HEK293 (cell line): ENCODE data around the gene UST.
"Not testable (repeated sequence)": the region's sequence is repeated elsewhere in the genome, so short reads cannot be mapped to it uniquely, and the experiment has no call there.

Experiments used
- CTCF ChIA-PET: fragments of 350-600 bp; formaldehyde crosslinking; extraction: SDS; loops from one replicate; lab custom pipeline; 2021; ENCODE audit warnings: antibody characterized with exemption; lab: Yijun Ruan, JAX
- POLR2A ChIA-PET: fragments of 300-600 bp; formaldehyde crosslinking; extraction: SDS; loops from one replicate; lab custom pipeline; 2020; ENCODE audit warnings: antibody characterized with exemption, inconsistent platforms; lab: Yijun Ruan, JAX
- H3K27ac ChIP-seq: fragments of 200-500 bp; sonication (Bioruptor generic); 2 replicates; pipeline ENCODE4 v1.5.1; 2014; ENCODE audit warnings: low read depth, low read length, control low read depth, inconsistent platforms; ENCODE audit errors: extremely low read depth
- H3K36me3 ChIP-seq, 2 experiments: fragments of 200-500 bp in 1 of 2; sonication (Bioruptor generic) in 1 of 2; 1 replicate in 1 of 2; 2 replicates in 1 of 2; pipeline ENCODE4 v1.5.1; 2014 to 2017; ENCODE audit warnings: inconsistent platforms in 2 of 2, low read length in 2 of 2; ENCODE audit not compliant: control insufficient read depth in 2 of 2, insufficient read depth in 1 of 2
- H3K4me1 ChIP-seq: fragments of 200-500 bp; sonication (Bioruptor generic); 2 replicates; pipeline ENCODE4 v1.5.1; 2014; ENCODE audit warnings: mild to moderate bottlenecking, low read length, inconsistent platforms; ENCODE audit not compliant: control insufficient read depth, insufficient read depth
- H3K4me3 ChIP-seq: 2 replicates; pipeline ENCODE4 v1.5.1; 2011; ENCODE audit warnings: low read depth, mild to moderate bottlenecking, control low read depth, low read length, moderate library complexity
- H3K9me3 ChIP-seq: fragments of 200-500 bp; sonication (Bioruptor generic); 2 replicates; pipeline ENCODE4 v1.5.1; 2014; ENCODE audit warnings: low read depth, low read length, inconsistent platforms; ENCODE audit not compliant: control insufficient read depth, insufficient read depth
- CTCF ChIP-seq: fragments of 450-650 bp; formaldehyde crosslinking; IDR thresholded peaks from 2 replicates; pipeline ENCODE4 v1.5.1; 2016; ENCODE audit warnings: missing biosample characterization, missing genetic modification characterization
- EGR2 ChIP-seq: fragments of 450-650 bp; formaldehyde crosslinking; IDR thresholded peaks from 2 replicates; pipeline ENCODE4 v1.5.1; 2016; ENCODE audit warnings: low read depth, missing biosample characterization, missing genetic modification characterization
- HOXD13 ChIP-seq: sonication (generic); formaldehyde crosslinking; IDR thresholded peaks from 2 replicates; pipeline ENCODE4 v1.8.0; 2022; ENCODE audit warnings: missing genetic modification reagents, borderline replicate concordance
- PRDM2 ChIP-seq: fragments of 450-650 bp; formaldehyde crosslinking; IDR thresholded peaks from 2 replicates; pipeline ENCODE4 v1.5.1; 2016; ENCODE audit warnings: missing biosample characterization, missing genetic modification characterization, borderline replicate concordance
- SCRT2 ChIP-seq: fragments of 450-650 bp; formaldehyde crosslinking; IDR thresholded peaks from 2 replicates; pipeline ENCODE4 v1.5.1; 2016; ENCODE audit warnings: missing biosample characterization, missing genetic modification characterization
- ZBTB6 ChIP-seq: fragments of 450-650 bp; formaldehyde crosslinking; IDR thresholded peaks from 2 replicates; pipeline ENCODE4 v1.5.1; 2017; ENCODE audit warnings: missing biosample characterization, missing genetic modification characterization
- ZFP37 ChIP-seq: fragments of 450-650 bp; formaldehyde crosslinking; IDR thresholded peaks from 2 replicates; pipeline ENCODE4 v1.5.1; 2016; ENCODE audit warnings: missing biosample characterization, missing genetic modification characterization
- ZNF132 ChIP-seq: fragments of 450-650 bp; formaldehyde crosslinking; IDR thresholded peaks from 2 replicates; pipeline ENCODE4 v1.5.1; 2017; ENCODE audit warnings: missing biosample characterization, missing genetic modification characterization, borderline replicate concordance
- ZNF146 ChIP-seq: fragments of 450-650 bp; formaldehyde crosslinking; IDR thresholded peaks from 2 replicates; pipeline ENCODE4 v1.5.1; 2016; ENCODE audit warnings: missing biosample characterization, missing genetic modification characterization
- ZNF155 ChIP-seq: fragments of 450-650 bp; formaldehyde crosslinking; IDR thresholded peaks from 2 replicates; pipeline ENCODE4 v1.5.1; 2016; ENCODE audit warnings: missing biosample characterization, missing genetic modification characterization
- ZNF239 ChIP-seq: fragments of 450-650 bp; formaldehyde crosslinking; IDR thresholded peaks from 2 replicates; pipeline ENCODE4 v1.5.1; 2016; ENCODE audit warnings: missing biosample characterization, missing genetic modification characterization
- ZNF280C ChIP-seq: fragments of 450-650 bp; formaldehyde crosslinking; IDR thresholded peaks from 2 replicates; pipeline ENCODE4 v1.5.1; 2016; ENCODE audit warnings: missing biosample characterization, missing genetic modification characterization
- ZNF335 ChIP-seq: fragments of 450-650 bp; formaldehyde crosslinking; conservative IDR thresholded peaks from 2 replicates; pipeline ENCODE4 v1.5.1; 2016; ENCODE audit warnings: missing biosample characterization, missing genetic modification characterization
- ZNF366 ChIP-seq: fragments of 450-650 bp; formaldehyde crosslinking; conservative IDR thresholded peaks from 2 replicates; pipeline ENCODE4 v1.5.1; 2016; ENCODE audit warnings: missing biosample characterization, missing genetic modification characterization
- ZNF433 ChIP-seq: fragments of 450-650 bp; formaldehyde crosslinking; IDR thresholded peaks from 2 replicates; pipeline ENCODE4 v1.5.1; 2016; ENCODE audit warnings: missing biosample characterization, missing genetic modification characterization, low read depth
- ZNF48 ChIP-seq: fragments of 450-650 bp; formaldehyde crosslinking; IDR thresholded peaks from 2 replicates; pipeline ENCODE4 v1.5.1; 2016; ENCODE audit warnings: missing biosample characterization, missing genetic modification characterization
- ZNF560 ChIP-seq: fragments of 450-650 bp; formaldehyde crosslinking; IDR thresholded peaks from 2 replicates; pipeline ENCODE4 v1.5.1; 2017; ENCODE audit warnings: missing biosample characterization, missing genetic modification characterization, borderline replicate concordance
- ZNF561 ChIP-seq: fragments of 450-650 bp; IDR thresholded peaks from 2 replicates; pipeline ENCODE4 v1.5.1; 2018; ENCODE audit warnings: missing biosample characterization, missing genetic modification characterization, borderline replicate concordance
- ZNF76 ChIP-seq: fragments of 450-650 bp; formaldehyde crosslinking; IDR thresholded peaks from 2 replicates; pipeline ENCODE4; 2016; ENCODE audit warnings: low read depth, missing biosample characterization, missing genetic modification characterization, borderline replicate concordance

Gene UST

GRCh38 chr6:148762231-148762630 is 15.4 kb downstream of the UST start:
- POLR2A ChIA-PET = interaction anchor here (0.7 kb wide), 1 partner anchor 14 kb away, joined by 3 read pairs; no protein-coding TSS in a partner anchor
- H3K9me3 ChIP-seq = no peaks in the 10 kb centered on the region
- H3K4me3 ChIP-seq = no peak overlapping the region
- H3K4me1 ChIP-seq = peaks cover 37% of the 10 kb centered on the region
- TF ChIP-seq ZNF561 (tag by site-specific recombination) (no peak), ZNF146 (tag by site-specific recombination) (no peak), SCRT2 (no peak), PRDM2 (tag by site-specific recombination) (no peak), ZNF560 (tag by site-specific recombination) (no peak), EGR2 (tag by site-specific recombination) (no peak), ZNF433 (tag by site-specific recombination) (no peak), ZNF239 (tag by site-specific recombination) (no peak), ZNF366 (tag by site-specific recombination) (no peak), HOXD13 (CRISPR knock-in tag) (no peak), ZNF132 (tag by site-specific recombination) (no peak), ZNF155 (tag by site-specific recombination) (no peak), ZNF335 (tag by site-specific recombination) (no peak), ZNF280C (no peak), ZNF48 (tag by site-specific recombination) (no peak), ZNF76 (no peak), CTCF (tag by site-specific recombination) (no peak), ZBTB6 (tag by site-specific recombination) (no peak), ZFP37 (no peak)
- no peak overlapping the region for H3K27ac ChIP-seq
- CTCF ChIA-PET = interaction anchor here (0.6 kb wide), 2 partner anchors 57 to 100 kb away, joined by 3 read pairs; no protein-coding TSS in a partner anchor
- no peaks in the 10 kb centered on the region for H3K36me3 ChIP-seq

- H3K4me3 ChIP-seq, H3K36me3 ChIP-seq, H3K27ac ChIP-seq, H3K9me3 ChIP-seq, POLR2A ChIA-PET: not testable (repeated sequence)
- CTCF ChIA-PET = interaction anchor here (1.4 kb wide), 1 partner anchor 187 kb away, joined by 3 read pairs; no protein-coding TSS in a partner anchor
- peaks cover 43% of the 10 kb centered on the region for H3K4me1 ChIP-seq
Measured at GRCh38 chr6:148764259-148765020, 17.6 kb downstream of the UST start.
